Ishikawa (cell line): ENCODE results near the gene HRAS.

Experiments
- CEBPB ChIP-seq: IDR thresholded peaks from 2 replicates; pipeline ENCODE4 v1.6.1; 2012
- CREB1 ChIP-seq: IDR thresholded peaks from 2 replicates; pipeline ENCODE4 v1.6.1; 2012; ENCODE audit warnings: low read depth
- EGR1 ChIP-seq: IDR thresholded peaks from 2 replicates; pipeline ENCODE4 v1.6.1; 2012
- EP300 ChIP-seq: IDR thresholded peaks from 2 replicates; pipeline ENCODE4 v1.6.1; 2012; ENCODE audit warnings: borderline replicate concordance
- FOXM1 ChIP-seq: IDR thresholded peaks from 2 replicates; pipeline ENCODE4 v1.6.1; 2012; ENCODE audit warnings: low read depth, borderline replicate concordance
- NFIC ChIP-seq: IDR thresholded peaks from 2 replicates; pipeline ENCODE4 v1.6.1; 2012
- RAD21 ChIP-seq: IDR thresholded peaks from 2 replicates; pipeline ENCODE4 v1.6.1; 2012; ENCODE audit warnings: low read depth
- TAF1 ChIP-seq: IDR thresholded peaks from 2 replicates; pipeline ENCODE4 v1.6.1; 2012; ENCODE audit warnings: low read depth, mild to moderate bottlenecking
- TCF12 ChIP-seq: IDR thresholded peaks from 2 replicates; pipeline ENCODE4 v1.6.1; 2012; ENCODE audit warnings: low read depth
- TEAD4 ChIP-seq: IDR thresholded peaks from 2 replicates; pipeline ENCODE4 v1.6.1; 2012
- YY1 ChIP-seq: IDR thresholded peaks from 2 replicates; pipeline ENCODE4 v1.6.1; 2012; ENCODE audit warnings: low read depth
- ZBTB7A ChIP-seq: IDR thresholded peaks from 2 replicates; pipeline ENCODE4 v1.6.1; 2012; ENCODE audit warnings: low read depth
- TF ChIP-seq, protein P1 (sequence below): IDR thresholded peaks from 2 replicates; pipeline ENCODE4 v1.6.1; 2012
- TF ChIP-seq, protein P2 (sequence below): IDR thresholded peaks from 2 replicates; pipeline ENCODE4 v1.6.1; 2012
- TF ChIP-seq, protein P3 (sequence below): IDR thresholded peaks from 2 replicates; pipeline ENCODE4 v1.6.1; 2012; ENCODE audit warnings: low read depth, mild to moderate bottlenecking

Gene HRAS

DNA sequence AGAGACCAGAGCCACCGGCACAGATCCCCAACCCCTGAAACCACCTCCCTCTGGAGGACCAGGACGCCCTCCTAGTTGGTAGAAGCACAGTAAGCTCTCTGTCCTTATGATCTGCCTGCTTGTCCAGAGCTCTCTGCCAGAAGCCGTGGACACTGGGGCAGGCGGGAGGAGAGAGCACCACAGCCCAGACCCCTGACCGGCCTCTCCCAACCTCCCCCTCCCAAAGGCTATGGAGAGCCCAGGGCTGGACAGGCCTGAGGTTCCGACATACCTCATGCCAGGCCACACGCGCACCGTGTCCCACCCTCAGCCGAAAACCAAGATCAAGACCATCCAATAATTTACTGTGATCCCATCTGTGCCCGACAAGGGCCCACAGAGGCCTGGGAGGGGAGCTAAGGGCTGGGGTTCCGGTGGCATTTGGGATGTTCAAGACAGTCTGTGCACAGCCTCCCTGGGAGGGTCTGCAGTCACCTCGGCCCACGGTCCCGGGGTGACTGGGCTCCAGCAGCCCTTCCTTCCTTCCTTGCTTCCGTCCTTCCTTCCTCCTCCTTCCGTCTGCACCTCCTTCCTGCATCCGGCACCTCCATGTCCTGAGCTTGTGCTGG lies 3.4 kb downstream of the HRAS start:
- TF ChIP-seq TAF1 (no peak), TEAD4 (no peak), EP300 (no peak), TCF12 (no peak), EGR1 (no peak), CREB1 (no peak), RAD21 (no peak), YY1 (no peak), NFIC (no peak), FOXM1 (no peak), CEBPB (no peak)
- TF ChIP-seq, protein P1, sequence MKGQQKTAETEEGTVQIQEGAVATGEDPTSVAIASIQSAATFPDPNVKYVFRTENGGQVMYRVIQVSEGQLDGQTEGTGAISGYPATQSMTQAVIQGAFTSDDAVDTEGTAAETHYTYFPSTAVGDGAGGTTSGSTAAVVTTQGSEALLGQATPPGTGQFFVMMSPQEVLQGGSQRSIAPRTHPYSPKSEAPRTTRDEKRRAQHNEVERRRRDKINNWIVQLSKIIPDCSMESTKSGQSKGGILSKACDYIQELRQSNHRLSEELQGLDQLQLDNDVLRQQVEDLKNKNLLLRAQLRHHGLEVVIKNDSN, result no peak
- TF ChIP-seq, protein P2, sequence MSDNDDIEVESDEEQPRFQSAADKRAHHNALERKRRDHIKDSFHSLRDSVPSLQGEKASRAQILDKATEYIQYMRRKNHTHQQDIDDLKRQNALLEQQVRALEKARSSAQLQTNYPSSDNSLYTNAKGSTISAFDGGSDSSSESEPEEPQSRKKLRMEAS, result no peak
- TF ChIP-seq, protein P3, sequence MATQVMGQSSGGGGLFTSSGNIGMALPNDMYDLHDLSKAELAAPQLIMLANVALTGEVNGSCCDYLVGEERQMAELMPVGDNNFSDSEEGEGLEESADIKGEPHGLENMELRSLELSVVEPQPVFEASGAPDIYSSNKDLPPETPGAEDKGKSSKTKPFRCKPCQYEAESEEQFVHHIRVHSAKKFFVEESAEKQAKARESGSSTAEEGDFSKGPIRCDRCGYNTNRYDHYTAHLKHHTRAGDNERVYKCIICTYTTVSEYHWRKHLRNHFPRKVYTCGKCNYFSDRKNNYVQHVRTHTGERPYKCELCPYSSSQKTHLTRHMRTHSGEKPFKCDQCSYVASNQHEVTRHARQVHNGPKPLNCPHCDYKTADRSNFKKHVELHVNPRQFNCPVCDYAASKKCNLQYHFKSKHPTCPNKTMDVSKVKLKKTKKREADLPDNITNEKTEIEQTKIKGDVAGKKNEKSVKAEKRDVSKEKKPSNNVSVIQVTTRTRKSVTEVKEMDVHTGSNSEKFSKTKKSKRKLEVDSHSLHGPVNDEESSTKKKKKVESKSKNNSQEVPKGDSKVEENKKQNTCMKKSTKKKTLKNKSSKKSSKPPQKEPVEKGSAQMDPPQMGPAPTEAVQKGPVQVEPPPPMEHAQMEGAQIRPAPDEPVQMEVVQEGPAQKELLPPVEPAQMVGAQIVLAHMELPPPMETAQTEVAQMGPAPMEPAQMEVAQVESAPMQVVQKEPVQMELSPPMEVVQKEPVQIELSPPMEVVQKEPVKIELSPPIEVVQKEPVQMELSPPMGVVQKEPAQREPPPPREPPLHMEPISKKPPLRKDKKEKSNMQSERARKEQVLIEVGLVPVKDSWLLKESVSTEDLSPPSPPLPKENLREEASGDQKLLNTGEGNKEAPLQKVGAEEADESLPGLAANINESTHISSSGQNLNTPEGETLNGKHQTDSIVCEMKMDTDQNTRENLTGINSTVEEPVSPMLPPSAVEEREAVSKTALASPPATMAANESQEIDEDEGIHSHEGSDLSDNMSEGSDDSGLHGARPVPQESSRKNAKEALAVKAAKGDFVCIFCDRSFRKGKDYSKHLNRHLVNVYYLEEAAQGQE, result no peak

DNA sequence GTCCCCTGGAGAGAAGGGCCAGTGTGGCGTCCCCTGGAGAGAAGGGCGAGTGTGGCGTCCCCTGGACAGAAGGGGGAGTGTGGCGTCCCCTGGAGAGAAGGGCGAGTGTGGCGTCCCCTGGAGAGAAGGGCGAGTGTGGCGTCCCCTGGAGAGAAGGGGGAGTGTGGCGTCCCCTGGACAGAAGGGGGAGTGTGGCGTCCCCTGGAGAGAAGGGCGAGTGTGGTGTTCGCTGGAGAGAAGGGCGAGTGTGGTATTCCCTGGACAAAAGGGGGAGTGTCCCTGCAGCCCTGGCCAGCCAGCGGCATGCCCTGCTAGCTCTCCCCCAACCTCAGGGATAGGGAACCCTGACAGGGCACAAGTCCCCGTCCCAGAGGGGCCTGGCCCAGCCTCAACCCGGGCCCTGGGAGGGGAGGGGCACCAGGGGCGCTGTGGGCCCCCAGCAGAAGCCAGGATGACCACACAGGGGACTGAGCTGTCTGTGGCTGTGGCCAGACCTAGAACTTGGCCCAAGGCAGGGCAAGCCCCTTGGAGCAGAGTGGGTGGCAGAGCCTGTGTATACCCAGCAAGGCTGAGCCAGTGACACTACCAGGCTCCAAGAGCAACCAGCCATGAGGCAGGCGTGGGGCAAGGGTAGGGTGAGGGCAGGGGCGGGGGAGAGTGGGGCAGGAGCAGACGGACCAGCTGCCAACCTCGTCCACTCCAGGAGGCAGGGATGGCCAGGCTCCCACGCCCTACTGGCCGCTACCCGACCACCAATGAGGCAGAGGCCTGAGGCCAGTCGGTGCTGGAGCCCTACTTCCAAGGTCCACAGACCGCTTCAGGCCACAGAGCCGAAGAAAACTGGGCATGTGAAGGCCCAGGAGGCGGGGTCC lies 4.2 kb downstream of the HRAS start:
- TF ChIP-seq CREB1, result no peak
- no peak for TF ChIP-seq TEAD4
- no peak for TF ChIP-seq FOXM1
- TF ChIP-seq, protein P2, result no peak
- TF ChIP-seq, protein P3, result no peak
- TF ChIP-seq EP300, result no peak
- no peak for TF ChIP-seq NFIC
- TF ChIP-seq YY1, result no peak
- TF ChIP-seq, protein P1, result no peak
- TF ChIP-seq RAD21, result no peak
- TF ChIP-seq TCF12, result no peak
- TF ChIP-seq EGR1, result no peak
- no peak for TF ChIP-seq TAF1
- no peak for TF ChIP-seq ZBTB7A
- TF ChIP-seq CEBPB, result no peak

DNA sequence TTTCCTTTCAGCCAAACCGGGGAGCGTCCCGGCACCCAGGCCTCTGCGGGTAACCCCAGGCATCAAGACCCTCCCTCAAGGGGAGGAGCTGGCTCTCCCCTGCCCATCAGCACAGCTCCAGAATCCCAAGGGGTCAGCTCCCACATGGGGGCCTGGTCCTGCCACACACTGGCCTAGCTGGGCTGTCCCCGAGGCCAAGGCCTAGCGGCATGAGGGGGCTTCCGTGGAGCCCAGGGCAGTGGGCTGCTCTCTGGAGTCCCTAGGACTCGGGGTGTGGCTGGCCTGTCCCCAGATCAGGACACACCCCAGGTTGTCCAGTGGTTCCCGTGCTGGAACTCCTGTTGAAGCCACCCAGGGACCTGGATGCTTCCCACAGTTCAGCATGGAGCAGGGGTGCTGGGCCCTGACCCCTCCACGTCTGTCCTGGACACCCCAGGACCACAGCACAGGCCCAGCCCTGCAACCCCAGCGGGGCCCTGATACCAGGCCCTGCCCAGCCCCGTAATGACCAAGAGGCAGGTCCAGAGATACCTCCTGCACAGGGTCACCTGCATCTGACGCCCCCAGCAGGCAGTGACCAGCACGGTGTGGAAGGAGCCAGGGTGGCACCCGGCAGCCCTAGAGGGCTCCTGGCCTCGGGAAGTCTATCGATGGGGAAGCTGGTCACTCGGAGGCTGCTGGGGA lies 5.5 kb downstream of the HRAS start:
- no peak for TF ChIP-seq TCF12
- no peak for TF ChIP-seq RAD21
- TF ChIP-seq YY1, result no peak
- TF ChIP-seq CREB1, result no peak
- TF ChIP-seq, protein P3, result no peak
- no peak for TF ChIP-seq TAF1
- no peak for TF ChIP-seq TEAD4
- TF ChIP-seq NFIC, result no peak
- TF ChIP-seq ZBTB7A, result no peak
- no peak for TF ChIP-seq FOXM1
- TF ChIP-seq EP300, result no peak
- TF ChIP-seq, protein P1, result no peak
- no peak for TF ChIP-seq EGR1
- TF ChIP-seq, protein P2, result no peak
- no peak for TF ChIP-seq CEBPB
